Naive thymus-derived CD4-positive, alpha-beta T cell (primary cell): Measurements from ENCODE around the gene IMPA2. TPM values are rescaled to one million over a fixed set of nuclear protein-coding genes. Genes with fewer than 3 reads are reported as not detected.
"Not testable (repeated sequence)": the region's sequence is repeated elsewhere in the genome, so short reads cannot be mapped to it uniquely, and the experiment has no call there.

ENCODE experiments used
- ATAC-seq: fragments of 150-1000 bp; cut with Tn5 transposase; 2 replicates; pipeline ENCODE4 v1.10.0; 2021; ENCODE audit warnings: mild to moderate bottlenecking, moderate library complexity
- CTCF ChIA-PET: fragments of 350-600 bp; sonication (Branson Sonifier 250); formaldehyde crosslinking; loops from one replicate; lab custom pipeline; 2021; ENCODE audit warnings: antibody characterized with exemption; lab: Charles Lee
- POLR2A ChIA-PET: fragments of 350-600 bp; sonication (Branson Sonifier 250); formaldehyde crosslinking; loops from one replicate; lab custom pipeline; 2021; ENCODE audit warnings: antibody characterized with exemption, inconsistent platforms; lab: Charles Lee
- DNase-seq, 9 donors: peaks; one replicate each; pipeline versions ENCODE4 v3.0.0 to v3.0.0-alpha.2; 2020 to 2022; ENCODE audit warnings: mixed read lengths in 1 of 9
- H3K27ac ChIP-seq: one replicate; pipeline ENCODE4 v1.7.0; 2013; ENCODE audit warnings: mild to moderate bottlenecking, low read depth, low read length, moderate library complexity
- H3K27me3 ChIP-seq, 2 donors: one replicate each; pipeline ENCODE4 v1.7.0; 2013; ENCODE audit warnings: low read length in 2 of 2, mild to moderate bottlenecking in 2 of 2, moderate library complexity in 2 of 2; ENCODE audit not compliant: control insufficient read depth in 2 of 2, insufficient read depth in 2 of 2
- H3K36me3 ChIP-seq, 3 experiments: 1 replicate in 2 of 3; 2 replicates in 1 of 3; pipeline ENCODE4 v1.7.0; 2013; ENCODE audit warnings: low read length in 3 of 3, mild to moderate bottlenecking in 3 of 3, moderate library complexity in 1 of 3; ENCODE audit not compliant: insufficient read depth in 3 of 3, control insufficient read depth in 2 of 3
- H3K4me1 ChIP-seq, 2 donors: one replicate each; pipeline ENCODE4 v1.7.0; 2013; ENCODE audit warnings: low read length in 2 of 2, mild to moderate bottlenecking in 2 of 2, moderate library complexity in 1 of 2; ENCODE audit not compliant: control insufficient read depth in 2 of 2, insufficient read depth in 2 of 2
- H3K4me3 ChIP-seq: 2 replicates; pipeline ENCODE4 v1.7.0; 2013; ENCODE audit warnings: mild to moderate bottlenecking, low read length
- H3K9me3 ChIP-seq, 3 experiments: 1 replicate in 2 of 3; 2 replicates in 1 of 3; pipeline ENCODE4 v1.7.0; 2013; ENCODE audit warnings: low read length in 3 of 3; ENCODE audit not compliant: control insufficient read depth in 2 of 3
- H3K27ac Mint-ChIP-seq, 9 donors: one replicate each; pipeline ENCODE4 v1.8.0; 2020 to 2022; ENCODE audit warnings: mixed read lengths in 9 of 9, mild to moderate bottlenecking in 8 of 9, moderate library complexity in 5 of 9, inconsistent platforms in 2 of 9
- H3K27me3 Mint-ChIP-seq, 5 donors: one replicate each; pipeline ENCODE4 v1.8.0; 2021 to 2022; ENCODE audit warnings: mixed read lengths in 5 of 5, mild to moderate bottlenecking in 1 of 5
- H3K36me3 Mint-ChIP-seq, 5 donors: one replicate each; pipeline ENCODE4 v1.8.0; 2020 to 2022; ENCODE audit warnings: mixed read lengths in 5 of 5, mild to moderate bottlenecking in 3 of 5, inconsistent platforms in 1 of 5
- H3K4me1 Mint-ChIP-seq, 7 donors: one replicate each; pipeline ENCODE4 v1.8.0; 2020 to 2022; ENCODE audit warnings: mixed read lengths in 7 of 7, mild to moderate bottlenecking in 3 of 7, inconsistent platforms in 1 of 7
- H3K4me3 Mint-ChIP-seq, 10 donors: one replicate each; pipeline ENCODE4 v1.8.0; 2020 to 2022; ENCODE audit warnings: mild to moderate bottlenecking in 10 of 10, mixed read lengths in 10 of 10, moderate library complexity in 6 of 10, inconsistent platforms in 2 of 10
- H3K9me3 Mint-ChIP-seq, 11 donors: one replicate each; pipeline ENCODE4 v1.8.0; 2020 to 2022; ENCODE audit warnings: mixed read lengths in 11 of 11, mild to moderate bottlenecking in 4 of 11, inconsistent platforms in 1 of 11, moderate library complexity in 1 of 11
- intact Hi-C, 2 donors: fragments of 100-400 bp; cut with micrococcal nuclease; formaldehyde crosslinking; loops; one replicate each; pipeline ENCODE4 v1.15.1; 2023
- polyA plus RNA-seq, 2 donors: library from polyadenylated mRNA; unstranded; fragments of 300-500 nt; fragmentation: Illumina TruSeq; gene quantifications; one replicate each; pipeline ENCODE4 v1.2.3, GENCODE V29; 2021
- total RNA-seq, 6 experiments: library from RNA in 5 of 6; stranded (reverse) in 5 of 6; gene quantifications; 1 replicate in 5 of 6; 2 replicates in 1 of 6; pipeline ENCODE4 v1.2.3 and lab custom pipeline; 2021 to 2026

The IMPA2 gene
- total and polyA plus RNA-seq, 7 experiments from 2014 or later, result 4.9 to 27.8 (median 7.8) TPM

DNA sequence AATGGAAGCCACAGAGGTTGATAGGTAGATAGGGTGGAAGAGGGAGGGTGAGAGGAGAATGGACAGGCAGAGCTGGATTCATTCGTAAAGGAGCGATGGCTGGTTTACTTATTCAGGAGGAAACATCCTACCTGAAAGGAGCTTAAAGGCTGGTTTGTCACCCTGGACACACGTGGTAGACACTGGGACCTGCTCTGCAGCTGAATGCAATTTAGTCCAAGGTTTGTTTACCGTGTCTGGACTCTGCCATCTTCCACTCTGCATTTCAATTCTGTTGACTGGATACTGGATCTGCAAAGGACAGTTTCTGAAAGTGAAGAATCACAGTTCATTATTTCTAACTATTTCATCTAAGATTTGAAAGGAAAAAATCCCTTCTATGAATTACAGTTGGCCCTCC is 96.7 kb downstream of the IMPA2 start:
- CTCF ChIA-PET, H3K27me3 ChIP-seq, DNase-seq, H3K27ac Mint-ChIP-seq, POLR2A ChIA-PET, H3K9me3 Mint-ChIP-seq, H3K4me1 Mint-ChIP-seq, H3K4me3 Mint-ChIP-seq, ATAC-seq, H3K27ac ChIP-seq, intact Hi-C loops, H3K36me3 Mint-ChIP-seq, H3K4me3 ChIP-seq, H3K4me1 ChIP-seq, H3K36me3 ChIP-seq, H3K9me3 ChIP-seq: not testable (repeated sequence)
- peaks cover 4 to 45% (median 11%) of the 10 kb centered on the region in 5 donors for H3K27me3 Mint-ChIP-seq

DNA sequence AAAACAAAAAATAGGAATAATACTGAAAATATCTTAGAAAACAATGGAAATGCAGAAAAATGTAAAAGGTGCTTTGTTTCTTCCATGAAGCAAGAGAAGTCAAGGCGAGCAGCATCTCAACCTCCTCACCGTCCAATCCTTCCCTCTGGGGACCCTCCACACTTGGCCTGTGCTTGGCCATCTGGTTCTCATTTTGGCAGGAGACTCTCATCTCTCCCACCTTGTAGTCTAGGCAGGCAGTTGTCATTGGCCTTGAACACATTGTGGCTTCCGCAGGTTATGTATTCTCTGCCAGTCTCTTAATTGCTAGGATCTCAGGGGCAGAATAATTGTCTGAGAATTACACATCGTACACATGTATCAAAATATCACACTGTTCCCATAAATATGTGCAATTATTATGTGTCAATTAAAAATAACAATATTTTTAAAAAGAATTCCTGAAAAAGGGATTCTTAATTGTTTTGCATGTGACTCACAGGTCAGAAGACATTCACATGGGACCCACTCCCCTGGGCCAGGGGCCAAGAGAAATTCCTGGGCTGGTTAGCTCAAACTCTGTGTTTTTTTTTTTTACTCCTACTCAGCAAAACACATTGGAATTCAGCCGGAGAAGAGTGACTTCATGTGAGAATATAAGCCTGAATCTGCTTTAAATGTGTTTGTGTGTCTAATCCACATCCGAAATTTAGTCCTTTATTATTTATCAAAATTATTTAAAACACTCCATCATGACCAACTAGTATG is 98.4 kb downstream of the IMPA2 start:
- H3K27me3 ChIP-seq, result no peaks in the 10 kb centered on the region
- H3K9me3 ChIP-seq, result no peaks in the 10 kb centered on the region
- Mint-ChIP-seq H3K4me1 (peaks cover 0 to 3% (median 0%) of the 10 kb centered on the region in 7 donors), H3K9me3 (no peaks in the 10 kb centered on the region), H3K36me3 (no peaks in the 10 kb centered on the region), H3K27me3 (peaks cover 4 to 41% (median 7%) of the 10 kb centered on the region in 5 donors), H3K27ac (no peak overlapping the region), H3K4me3 (no peak overlapping the region)
- no peaks in the 10 kb centered on the region for H3K36me3 ChIP-seq
- H3K4me3 ChIP-seq, result no peak overlapping the region
- ChIA-PET CTCF (no interaction called here), POLR2A (no interaction called here)
- no peak overlapping the region for H3K27ac ChIP-seq
- DNase-seq, result no peak
- intact Hi-C loops, result no loop called here
- no peaks in the 10 kb centered on the region for H3K4me1 ChIP-seq
- no peak for ATAC-seq

Other genes with a start within 250 kb of the IMPA2 start
- gene CHMP1B, start 130.1 kb upstream of the IMPA2 start, total RNA-seq, result 100 to 1,000 TPM in 1 of 5 experiments, 10 to 100 TPM in 4; 27.2 to 115 (median 56.1) TPM
- 10 to 100 TPM; 52.1 to 54.2 TPM for gene CHMP1B, start 130.1 kb upstream of the IMPA2 start, polyA plus RNA-seq
- 10 to 100 TPM; 61.9 to 88.0 (median 86.2) TPM for gene MPPE1, start 73.2 kb upstream of the IMPA2 start, total RNA-seq
- gene MPPE1, start 73.2 kb upstream of the IMPA2 start, polyA plus RNA-seq, result 10 to 100 TPM; 45.6 to 47.7 TPM
- gene ANKRD62, start 112.3 kb downstream of the IMPA2 start, total RNA-seq, result not detected
- not detected for gene ANKRD62, start 112.3 kb downstream of the IMPA2 start, polyA plus RNA-seq